Smooth muscle cell (in vitro differentiated cells): ENCODE measurements around the gene PPP3R1. TPM values are rescaled to one million over a fixed set of nuclear protein-coding genes. Genes with fewer than 3 reads are reported as not detected.

Source experiments
- DNase-seq: peaks from one replicate; lab custom pipeline; 2025; ENCODE audit not compliant: unreplicated experiment; lab: John Stamatoyannopoulos, UW
- H2AFZ ChIP-seq: fragments of 200-600 bp; sonication (generic); 2 replicates; pipeline ENCODE4 v1.6.0; 2016; ENCODE audit warnings: antibody characterized with exemption, low read depth, mild to moderate bottlenecking
- H3F3A ChIP-seq: fragments of 200-600 bp; sonication (generic); 2 replicates; pipeline ENCODE4 v1.6.0; 2017; ENCODE audit warnings: antibody characterized with exemption, low read depth
- H3K27ac ChIP-seq: fragments of 200-600 bp; sonication (generic); 2 replicates; pipeline ENCODE4 v1.5.1; 2016; ENCODE audit warnings: low read depth, mild to moderate bottlenecking
- H3K27me3 ChIP-seq: fragments of 200-600 bp; sonication (generic); 2 replicates; pipeline ENCODE4 v1.6.1; 2016; ENCODE audit warnings: low read depth, mild to moderate bottlenecking
- H3K36me3 ChIP-seq: fragments of 200-600 bp; sonication (generic); 2 replicates; pipeline ENCODE4 v1.5.1; 2016; ENCODE audit warnings: low read depth
- H3K4me1 ChIP-seq: fragments of 200-600 bp; sonication (generic); 2 replicates; pipeline ENCODE4 v1.5.1; 2016; ENCODE audit warnings: low read depth
- H3K4me2 ChIP-seq: fragments of 200-600 bp; sonication (generic); 2 replicates; pipeline ENCODE4 v1.6.0; 2016; ENCODE audit warnings: mild to moderate bottlenecking
- H3K4me3 ChIP-seq: fragments of 200-600 bp; sonication (generic); 2 replicates; pipeline ENCODE4 v1.5.1; 2016; ENCODE audit warnings: mild to moderate bottlenecking
- H3K79me2 ChIP-seq: fragments of 200-600 bp; sonication (generic); 2 replicates; pipeline ENCODE4 v1.6.0; 2016; ENCODE audit warnings: low read depth, mild to moderate bottlenecking
- H3K9ac ChIP-seq: fragments of 200-600 bp; sonication (generic); 2 replicates; pipeline ENCODE4 v1.6.0; 2016; ENCODE audit warnings: low read depth
- H3K9me3 ChIP-seq: fragments of 200-600 bp; sonication (generic); replicated peaks from 2 replicates; pipeline ENCODE4 v1.5.1; 2016; ENCODE audit warnings: low read depth
- H4K20me1 ChIP-seq: fragments of 200-600 bp; sonication (generic); 2 replicates; pipeline ENCODE4 v1.6.0; 2016; ENCODE audit warnings: low read depth
- CTCF ChIP-seq: fragments of 200-600 bp; sonication (generic); IDR thresholded peaks from 2 replicates; pipeline ENCODE4 v1.5.1; 2017; ENCODE audit warnings: borderline replicate concordance, mild to moderate bottlenecking, antibody characterized with exemption; ENCODE audit not compliant: insufficient read depth, poor library complexity, severe bottlenecking
- WGBS: methylation state at CpG from one replicate; pipeline ENCODE4 v1.1.7; 2016; ENCODE audit warnings: low lambda C conversion rate; 5-methylcytosine and 5-hydroxymethylcytosine counted together
- polyA plus RNA-seq: library from polyadenylated mRNA; unstranded; fragments of >200 nt; fragmentation: Nextera tagmentation; extraction: Ambion mirVana; gene quantifications from 2 replicates; pipeline ENCODE4 v1.2.1, GENCODE V29; 2016
- total RNA-seq: library from RNA; depleted of rRNA; stranded (reverse); fragments of >200 nt; gene quantifications from 2 replicates; pipeline ENCODE4 v1.2.3, GENCODE V29; 2014

PPP3R1 gene
- total and polyA plus RNA-seq, 2 experiments from 2014 or later = 4.7 to 33.5 TPM

GRCh38 chr2:68200157-68200787 is 52.1 kb downstream of the PPP3R1 start:
- peaks cover 94% of the 10 kb centered on the region for H4K20me1 ChIP-seq
- H3K4me2 ChIP-seq = no peak overlapping the region
- 97% methylated on average over 4 of the region's 4 CpGs for WGBS
- no peak for TF ChIP-seq CTCF
- H3K27ac ChIP-seq = no peak overlapping the region
- peaks cover 95% of the 10 kb centered on the region for H3K79me2 ChIP-seq
- DNase-seq = no peak
- no peaks in the 10 kb centered on the region for H3K4me1 ChIP-seq
- H3K4me3 ChIP-seq = no peak overlapping the region
- no peaks in the 10 kb centered on the region for H3K27me3 ChIP-seq
- no peaks in the 10 kb centered on the region for H3K9me3 ChIP-seq
- no peaks in the 10 kb centered on the region for H3K36me3 ChIP-seq
- H3K9ac ChIP-seq = no peak overlapping the region
- H2AFZ ChIP-seq = no peak overlapping the region
- peaks cover 8% of the 10 kb centered on the region for H3F3A ChIP-seq

GRCh38 chr2:68196120-68196716 is 56.1 kb downstream of the PPP3R1 start:
- H3K27ac ChIP-seq = no peak overlapping the region
- H3K27me3 ChIP-seq = no peaks in the 10 kb centered on the region
- H3K79me2 ChIP-seq = peaks cover 100% of the 10 kb centered on the region
- TF ChIP-seq CTCF = peak; percentile 51
- peaks cover 94% of the 10 kb centered on the region for H4K20me1 ChIP-seq
- no peak overlapping the region for H3K9ac ChIP-seq
- DNase-seq = no peak
- H3F3A ChIP-seq = peaks cover 8% of the 10 kb centered on the region
- no peaks in the 10 kb centered on the region for H3K9me3 ChIP-seq
- WGBS = 76% methylated on average over 4 of the region's 4 CpGs
- no peak overlapping the region for H3K4me3 ChIP-seq
- no peaks in the 10 kb centered on the region for H3K36me3 ChIP-seq
- peaks cover 11% of the 10 kb centered on the region for H3K4me1 ChIP-seq
- H2AFZ ChIP-seq = no peak overlapping the region
- H3K4me2 ChIP-seq = no peak overlapping the region

GRCh38 chr2:68195096-68195495 is 57.2 kb downstream of the PPP3R1 start:
- Histone ChIP-seq H3K4me1 (peaks cover 11% of the 10 kb centered on the region), H3K4me2 (no peak overlapping the region), H3F3A (peaks cover 8% of the 10 kb centered on the region), H3K27me3 (no peaks in the 10 kb centered on the region), H2AFZ (no peak overlapping the region), H3K9me3 (no peaks in the 10 kb centered on the region), H3K27ac (no peak overlapping the region), H3K4me3 (no peak overlapping the region), H3K36me3 (no peaks in the 10 kb centered on the region), H4K20me1 (peaks cover 94% of the 10 kb centered on the region), H3K79me2 (peaks cover 100% of the 10 kb centered on the region), H3K9ac (no peak overlapping the region)
- DNase-seq = no peak
- no peak for TF ChIP-seq CTCF
